DOHH2 (cell line): ENCODE data around the gene UNC119B.

Source experiments
- H3F3A ChIP-seq: fragments of 200-600 bp; sonication (generic), shearing (Covaris generic); 2 replicates; pipeline ENCODE4 v1.6.0; 2016; ENCODE audit warnings: antibody characterized with exemption, mild to moderate bottlenecking; ENCODE audit not compliant: control insufficient read depth, insufficient read depth
- H3K27ac ChIP-seq: fragments of 200-600 bp; sonication (generic); 2 replicates; pipeline ENCODE4 v1.5.1; 2014; ENCODE audit warnings: low read depth, mild to moderate bottlenecking, low read length, moderate library complexity
- H3K27me3 ChIP-seq: fragments of 200-600 bp; sonication (generic); 2 replicates; pipeline ENCODE4 v1.6.1; 2014; ENCODE audit warnings: mild to moderate bottlenecking, low read length, mixed read lengths; ENCODE audit not compliant: control insufficient read depth
- H3K36me3 ChIP-seq: fragments of 200-600 bp; sonication (generic); 2 replicates; pipeline ENCODE4 v1.6.1; 2014; ENCODE audit warnings: mild to moderate bottlenecking, low read length, moderate library complexity, mixed read lengths; ENCODE audit not compliant: control insufficient read depth
- H3K4me1 ChIP-seq: fragments of 200-600 bp; sonication (generic); 2 replicates; pipeline ENCODE4 v1.6.1; 2014; ENCODE audit warnings: mild to moderate bottlenecking, low read length, mixed read lengths; ENCODE audit not compliant: control insufficient read depth
- H3K4me2 ChIP-seq: fragments of 200-600 bp; sonication (generic); 2 replicates; pipeline ENCODE4 v1.6.0; 2014; ENCODE audit warnings: mild to moderate bottlenecking, low read length, moderate library complexity
- H3K4me3 ChIP-seq: fragments of 200-600 bp; sonication (generic); 2 replicates; pipeline ENCODE4 v1.5.1; 2014; ENCODE audit warnings: mild to moderate bottlenecking, low read length, mixed read lengths
- H3K79me2 ChIP-seq: fragments of 200-600 bp; sonication (generic); 2 replicates; pipeline ENCODE4 v1.6.1; 2014; ENCODE audit warnings: mild to moderate bottlenecking, low read length, mixed read lengths; ENCODE audit not compliant: control insufficient read depth
- H3K9me2 ChIP-seq: fragments of 200-600 bp; sonication (generic); replicated peaks from 2 replicates; pipeline ENCODE4 v1.6.1; 2014; ENCODE audit warnings: mild to moderate bottlenecking, low read length, mixed read lengths; ENCODE audit not compliant: control insufficient read depth
- H3K9me3 ChIP-seq: fragments of 200-600 bp; sonication (generic); 2 replicates; pipeline ENCODE4 v1.6.1; 2014; ENCODE audit warnings: antibody characterized with exemption, low read length, mixed read lengths; ENCODE audit not compliant: control insufficient read depth, insufficient read depth
- H4K20me1 ChIP-seq: fragments of 200-600 bp; sonication (generic); 2 replicates; pipeline ENCODE4 v1.6.0; 2014; ENCODE audit warnings: low read depth, mild to moderate bottlenecking, antibody characterized with exemption, low read length, moderate library complexity; ENCODE audit not compliant: control insufficient read depth, insufficient read depth
- CTCF ChIP-seq: fragments of 200-600 bp; sonication (generic); IDR thresholded peaks from one replicate; pipeline ENCODE4 v1.5.1; 2014; ENCODE audit warnings: antibody characterized with exemption, mild to moderate bottlenecking, low read depth, low read length; ENCODE audit not compliant: poor library complexity, severe bottlenecking
- EZH2phosphoT487 ChIP-seq: fragments of 200-600 bp; sonication (generic); IDR thresholded peaks from 2 replicates; pipeline ENCODE4 v1.6.1; 2017; ENCODE audit warnings: borderline replicate concordance, mild to moderate bottlenecking, antibody characterized with exemption, low read length, moderate library complexity, mixed read lengths

Gene UNC119B

GRCh38 chr12:120719072-120719471 is 8.8 kb downstream of the UNC119B start:
- no peaks in the 10 kb centered on the region for H3K9me2 ChIP-seq

GRCh38 chr12:120719496-120720233 is 9.4 kb downstream of the UNC119B start:
- Histone ChIP-seq H3F3A (no peaks in the 10 kb centered on the region), H3K4me2 (no peak overlapping the region), H3K4me1 (peaks cover 20% of the 10 kb centered on the region), H3K9me2 (no peaks in the 10 kb centered on the region), H3K79me2 (no peaks in the 10 kb centered on the region), H3K36me3 (peaks cover 83% of the 10 kb centered on the region), H3K27me3 (no peaks in the 10 kb centered on the region), H3K27ac (no peak overlapping the region), H4K20me1 (peaks cover 12% of the 10 kb centered on the region), H3K9me3 (no peaks in the 10 kb centered on the region), H3K4me3 (no peak overlapping the region)
- TF ChIP-seq CTCF (no peak), EZH2phosphoT487 (no peak)

More at GRCh38 chr12:120719072-120719471, 8.8 kb downstream of the UNC119B start:
- Histone ChIP-seq H3K27me3 (no peaks in the 10 kb centered on the region), H3K27ac (no peak overlapping the region), H3K9me3 (no peaks in the 10 kb centered on the region), H4K20me1 (peaks cover 12% of the 10 kb centered on the region), H3K4me2 (no peak overlapping the region), H3K79me2 (no peaks in the 10 kb centered on the region), H3K36me3 (peaks cover 83% of the 10 kb centered on the region), H3K4me3 (no peak overlapping the region), H3F3A (no peaks in the 10 kb centered on the region), H3K4me1 (peaks cover 21% of the 10 kb centered on the region)
- no peak for TF ChIP-seq EZH2phosphoT487
- no peak for TF ChIP-seq CTCF

GRCh38 chr12:120720234-120720986 is 10.2 kb downstream of the UNC119B start:
- Histone ChIP-seq H4K20me1 (peaks cover 12% of the 10 kb centered on the region), H3K9me3 (no peaks in the 10 kb centered on the region), H3K4me3 (no peak overlapping the region), H3F3A (no peaks in the 10 kb centered on the region), H3K4me2 (no peak overlapping the region), H3K4me1 (peaks cover 26% of the 10 kb centered on the region), H3K9me2 (no peaks in the 10 kb centered on the region), H3K79me2 (no peaks in the 10 kb centered on the region), H3K27me3 (no peaks in the 10 kb centered on the region), H3K27ac (no peak overlapping the region), H3K36me3 (peaks cover 78% of the 10 kb centered on the region)
- no peak for TF ChIP-seq EZH2phosphoT487
- TF ChIP-seq CTCF: no peak
